ENCODE results near the gene GMDS. TPM values are rescaled to one million over a fixed set of nuclear protein-coding genes. Genes with fewer than 3 reads are reported as not detected.

The GMDS gene
- total and polyA plus RNA-seq, 2 donors (not counting 1 experiment from before 2014, with no cell fraction given): 12.7 to 34.5 TPM

GRCh38 chr6:2026133-2026532 lies 219.3 kb downstream of the GMDS start:
- Histone ChIP-seq H3K36me3 (ENCODE audit: control insufficient read depth, insufficient read depth, low read length) (no peaks in the 10 kb centered on the region), H3K79me2 (ENCODE audit: control insufficient read depth, insufficient read depth, low read length) (no peaks in the 10 kb centered on the region), H3K4me3 (replicated peaks in 1 of 4; ENCODE audit: control extremely low read depth in 1 of 4, insufficient read depth in 1 of 4, low read depth in 3 of 4, low read length in 4 of 4) (no peak overlapping the region), H2AFZ (ENCODE audit: low read length) (no peak overlapping the region), H3K9ac (ENCODE audit: insufficient read depth, low read length) (no peak overlapping the region), H3K4me2 (ENCODE audit: extremely low read depth, insufficient read depth, low read length) (no peak overlapping the region), H3K27me3 (ENCODE audit: control insufficient read depth, insufficient read depth, low read length) (no peaks in the 10 kb centered on the region), H3K27ac (ENCODE audit: insufficient read depth, low read length) (no peak overlapping the region), H3K9me3 (ENCODE audit: control insufficient read depth, insufficient read depth, low read depth, low read length) (no peaks in the 10 kb centered on the region), H4K20me1 (ENCODE audit: control insufficient read depth, extremely low read depth, insufficient read depth, low read length) (no peaks in the 10 kb centered on the region), H3K4me1 (ENCODE audit: control insufficient read depth, extremely low read depth, insufficient read depth, low read length) (no peaks in the 10 kb centered on the region)
- peak in 1 of 2 donors; percentile 64 for DNase-seq (ENCODE audit: low read depth in 2 of 2)
- no peak for TF ChIP-seq EZH2 (IDR thresholded peaks at IDR 0.05; ENCODE audit: low read length, missing control alignments)
- TF ChIP-seq, protein P1, sequence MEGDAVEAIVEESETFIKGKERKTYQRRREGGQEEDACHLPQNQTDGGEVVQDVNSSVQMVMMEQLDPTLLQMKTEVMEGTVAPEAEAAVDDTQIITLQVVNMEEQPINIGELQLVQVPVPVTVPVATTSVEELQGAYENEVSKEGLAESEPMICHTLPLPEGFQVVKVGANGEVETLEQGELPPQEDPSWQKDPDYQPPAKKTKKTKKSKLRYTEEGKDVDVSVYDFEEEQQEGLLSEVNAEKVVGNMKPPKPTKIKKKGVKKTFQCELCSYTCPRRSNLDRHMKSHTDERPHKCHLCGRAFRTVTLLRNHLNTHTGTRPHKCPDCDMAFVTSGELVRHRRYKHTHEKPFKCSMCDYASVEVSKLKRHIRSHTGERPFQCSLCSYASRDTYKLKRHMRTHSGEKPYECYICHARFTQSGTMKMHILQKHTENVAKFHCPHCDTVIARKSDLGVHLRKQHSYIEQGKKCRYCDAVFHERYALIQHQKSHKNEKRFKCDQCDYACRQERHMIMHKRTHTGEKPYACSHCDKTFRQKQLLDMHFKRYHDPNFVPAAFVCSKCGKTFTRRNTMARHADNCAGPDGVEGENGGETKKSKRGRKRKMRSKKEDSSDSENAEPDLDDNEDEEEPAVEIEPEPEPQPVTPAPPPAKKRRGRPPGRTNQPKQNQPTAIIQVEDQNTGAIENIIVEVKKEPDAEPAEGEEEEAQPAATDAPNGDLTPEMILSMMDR (conservative IDR thresholded peaks at IDR 0.05 in 1 of 2, IDR thresholded peaks at IDR 0.05 in 1 of 2; ENCODE audit: low read depth in 1 of 2, low read length in 2 of 2): no peak

GRCh38 chr6:2021713-2022125 lies 223.7 kb downstream of the GMDS start:
- H3K9ac ChIP-seq (ENCODE audit: insufficient read depth, low read length): no peak overlapping the region
- no peak overlapping the region for H2AFZ ChIP-seq (ENCODE audit: low read length)
- peak overlapping the region; percentile 46 for H3K4me2 ChIP-seq (ENCODE audit: extremely low read depth, insufficient read depth, low read length)
- H3K27me3 ChIP-seq (ENCODE audit: control insufficient read depth, insufficient read depth, low read length): no peaks in the 10 kb centered on the region
- TF ChIP-seq, protein P1 (conservative IDR thresholded peaks at IDR 0.05 in 1 of 2, IDR thresholded peaks at IDR 0.05 in 1 of 2; ENCODE audit: low read depth in 1 of 2, low read length in 2 of 2): no peak
- no peak for TF ChIP-seq EZH2 (IDR thresholded peaks at IDR 0.05; ENCODE audit: low read length, missing control alignments)
- no peaks in the 10 kb centered on the region for H3K79me2 ChIP-seq (ENCODE audit: control insufficient read depth, insufficient read depth, low read length)
- no peak overlapping the region for H3K4me3 ChIP-seq (replicated peaks in 1 of 4; ENCODE audit: control extremely low read depth in 1 of 4, insufficient read depth in 1 of 4, low read depth in 3 of 4, low read length in 4 of 4)
- no peaks in the 10 kb centered on the region for H3K36me3 ChIP-seq (ENCODE audit: control insufficient read depth, insufficient read depth, low read length)
- no peaks in the 10 kb centered on the region for H3K9me3 ChIP-seq (ENCODE audit: control insufficient read depth, insufficient read depth, low read depth, low read length)
- no peaks in the 10 kb centered on the region for H3K4me1 ChIP-seq (ENCODE audit: control insufficient read depth, extremely low read depth, insufficient read depth, low read length)
- DNase-seq (ENCODE audit: low read depth in 2 of 2): peak; percentile 77 to 92
- H4K20me1 ChIP-seq (ENCODE audit: control insufficient read depth, extremely low read depth, insufficient read depth, low read length): no peaks in the 10 kb centered on the region
- H3K27ac ChIP-seq (ENCODE audit: insufficient read depth, low read length): no peak overlapping the region

DNA sequence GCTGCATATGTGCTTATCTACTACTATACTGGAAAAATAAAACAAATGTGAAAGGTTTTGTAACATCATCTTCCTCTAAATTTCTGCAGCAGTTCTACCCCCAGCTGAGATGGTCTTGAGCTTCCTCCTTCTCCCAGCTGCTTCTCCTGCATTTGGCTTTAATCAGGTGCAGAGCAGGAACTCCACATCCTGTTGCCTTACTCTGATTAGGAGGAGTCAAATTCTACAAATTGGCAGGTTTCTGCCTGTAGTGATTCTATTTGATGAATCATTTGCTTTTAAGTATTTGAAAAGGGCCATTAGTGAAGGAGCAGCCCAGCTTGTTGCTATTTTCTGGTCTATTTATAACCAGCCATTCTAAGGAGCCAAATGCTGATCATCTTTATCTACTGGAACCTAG lies 224.5 kb downstream of the GMDS start:
- no peaks in the 10 kb centered on the region for H3K4me1 ChIP-seq (ENCODE audit: control insufficient read depth, extremely low read depth, insufficient read depth, low read length)
- no peak overlapping the region for H3K4me3 ChIP-seq (replicated peaks in 1 of 4; ENCODE audit: control extremely low read depth in 1 of 4, insufficient read depth in 1 of 4, low read depth in 3 of 4, low read length in 4 of 4)
- no peaks in the 10 kb centered on the region for H4K20me1 ChIP-seq (ENCODE audit: control insufficient read depth, extremely low read depth, insufficient read depth, low read length)
- H3K27me3 ChIP-seq (ENCODE audit: control insufficient read depth, insufficient read depth, low read length): no peaks in the 10 kb centered on the region
- no peaks in the 10 kb centered on the region for H3K9me3 ChIP-seq (ENCODE audit: control insufficient read depth, insufficient read depth, low read depth, low read length)
- no peak overlapping the region for H3K27ac ChIP-seq (ENCODE audit: insufficient read depth, low read length)
- DNase-seq (ENCODE audit: low read depth in 2 of 2): peak; percentile 8 to 69
- H3K36me3 ChIP-seq (ENCODE audit: control insufficient read depth, insufficient read depth, low read length): no peaks in the 10 kb centered on the region
- H2AFZ ChIP-seq (ENCODE audit: low read length): no peak overlapping the region
- TF ChIP-seq EZH2 (IDR thresholded peaks at IDR 0.05; ENCODE audit: low read length, missing control alignments): no peak
- TF ChIP-seq, protein P1 (conservative IDR thresholded peaks at IDR 0.05 in 1 of 2, IDR thresholded peaks at IDR 0.05 in 1 of 2; ENCODE audit: low read depth in 1 of 2, low read length in 2 of 2): no peak
- H3K9ac ChIP-seq (ENCODE audit: insufficient read depth, low read length): no peak overlapping the region
- no peaks in the 10 kb centered on the region for H3K79me2 ChIP-seq (ENCODE audit: control insufficient read depth, insufficient read depth, low read length)
- no peak overlapping the region for H3K4me2 ChIP-seq (ENCODE audit: extremely low read depth, insufficient read depth, low read length)

Data from fibroblast of lung (primary cell).